IMR-90 (cell line): ENCODE measurements around the gene SBK2. TPM values are rescaled to one million over a fixed set of nuclear protein-coding genes. Genes with fewer than 3 reads are reported as not detected.
A peak's percentile ranks its signal among the peaks of the same experiment; 100 is the strongest.

Experiments used
- ATAC-seq: fragments of 200-7000 bp; cut with Tn5 transposase; 2 replicates; pipeline ENCODE4 v1.9.1; 2020; ENCODE audit warnings: low read depth, mild to moderate bottlenecking, moderate library complexity
- BruUV-seq: library from RNA; stranded (reverse); fragments of 400-500 nt; replicated peaks from 2 replicates; lab custom pipeline; 2021; lab: Mats Ljungman, UMichigan
- CTCF ChIA-PET: fragments of 300-600 bp; formaldehyde crosslinking; extraction: SDS; loops from one replicate; lab custom pipeline; 2021; ENCODE audit warnings: antibody characterized with exemption; lab: Yijun Ruan, JAX
- POLR2A ChIA-PET: fragments of 300-600 bp; sonication (Branson Sonifier 250); formaldehyde crosslinking; loops from one replicate; lab custom pipeline; 2022; ENCODE audit warnings: antibody characterized with exemption; ENCODE audit not compliant: unreplicated experiment; lab: Charles Lee
- DNase-seq: peaks from one replicate; pipeline ENCODE4 v3.0.0; 2013
- H2AFZ ChIP-seq: replicated peaks from 2 replicates; pipeline ENCODE3; 2013; ENCODE audit warnings: low read length, mild to moderate bottlenecking; ENCODE audit not compliant: poor library complexity
- H2AK5ac ChIP-seq: 2 replicates; pipeline ENCODE4 v1.6.1; 2013; ENCODE audit warnings: low read depth, low read length, inconsistent platforms
- H2AK9ac ChIP-seq: replicated peaks from 2 replicates; pipeline ENCODE3; 2013; ENCODE audit warnings: mild to moderate bottlenecking, low read depth, low read length, moderate library complexity; ENCODE audit not compliant: poor library complexity
- H2BK120ac ChIP-seq: 2 replicates; pipeline ENCODE4 v1.6.1; 2013; ENCODE audit warnings: low read depth, low read length, inconsistent platforms
- H2BK15ac ChIP-seq: 3 replicates; pipeline ENCODE4 v1.6.1; 2013; ENCODE audit warnings: low read depth, low read length, inconsistent platforms
- H2BK20ac ChIP-seq: 2 replicates; pipeline ENCODE4 v1.6.1; 2013; ENCODE audit warnings: low read depth, mild to moderate bottlenecking, inconsistent platforms, low read length, moderate library complexity
- H2BK5ac ChIP-seq: 2 replicates; pipeline ENCODE4 v1.6.1; 2013; ENCODE audit warnings: mild to moderate bottlenecking, low read depth, low read length, inconsistent platforms; ENCODE audit not compliant: poor library complexity, severe bottlenecking
- H3K14ac ChIP-seq: replicated peaks from 2 replicates; pipeline ENCODE4 v1.6.1; 2013; ENCODE audit warnings: low read depth, low read length, inconsistent platforms
- H3K18ac ChIP-seq: 2 replicates; pipeline ENCODE4 v1.6.1; 2013; ENCODE audit warnings: low read depth, low read length, control low read depth
- H3K23ac ChIP-seq: 2 replicates; pipeline ENCODE4 v1.6.1; 2013; ENCODE audit warnings: low read depth, low read length, inconsistent platforms
- H3K27ac ChIP-seq: 2 replicates; pipeline ENCODE4 v1.5.1; 2013; ENCODE audit warnings: mild to moderate bottlenecking, control low read depth, low read length; ENCODE audit not compliant: insufficient read depth
- H3K27me3 ChIP-seq: 2 replicates; pipeline ENCODE4 v1.6.1; 2013; ENCODE audit warnings: low read length; ENCODE audit not compliant: control insufficient read depth, insufficient read depth
- H3K36me3 ChIP-seq: 2 replicates; pipeline ENCODE4 v1.6.1; 2013; ENCODE audit warnings: low read length, mixed read lengths; ENCODE audit not compliant: control insufficient read depth, insufficient read depth
- H3K4ac ChIP-seq: 2 replicates; pipeline ENCODE4 v1.6.1; 2013; ENCODE audit warnings: low read depth, low read length, inconsistent platforms
- H3K4me1 ChIP-seq: 2 replicates; pipeline ENCODE4 v1.6.1; 2013; ENCODE audit warnings: low read length, mixed read lengths; ENCODE audit not compliant: control insufficient read depth, insufficient read depth
- H3K4me2 ChIP-seq: 2 replicates; pipeline ENCODE4 v1.6.1; 2013; ENCODE audit warnings: low read depth, mild to moderate bottlenecking, control low read depth, low read length, moderate library complexity
- H3K4me3 ChIP-seq: 2 replicates; pipeline ENCODE4 v1.5.1; 2013; ENCODE audit warnings: low read depth, mild to moderate bottlenecking, control low read depth, low read length, moderate library complexity; ENCODE audit not compliant: insufficient read depth
- H3K56ac ChIP-seq: 2 replicates; pipeline ENCODE4 v1.6.1; 2013; ENCODE audit warnings: low read length, inconsistent platforms; ENCODE audit not compliant: insufficient read depth; ENCODE audit errors: extremely low read depth
- H3K79me1 ChIP-seq, 2 experiments: 2 replicates each; pipeline ENCODE4 v1.6.1; 2013; ENCODE audit warnings: low read length in 2 of 2, inconsistent platforms in 1 of 2, low read depth in 1 of 2
- H3K9ac ChIP-seq: 2 replicates; pipeline ENCODE4 v1.6.1; 2013; ENCODE audit warnings: low read depth, low read length, control low read depth
- H3K9me1 ChIP-seq: 2 replicates; pipeline ENCODE4 v1.6.1; 2013; ENCODE audit warnings: low read length, inconsistent platforms; ENCODE audit not compliant: insufficient read depth
- H3K9me3 ChIP-seq: 2 replicates; pipeline ENCODE4 v1.6.1; 2013; ENCODE audit warnings: low read length; ENCODE audit not compliant: control insufficient read depth, insufficient read depth
- H4K20me1 ChIP-seq: 2 replicates; pipeline ENCODE4 v1.6.1; 2013; ENCODE audit warnings: low read length, inconsistent platforms; ENCODE audit not compliant: insufficient read depth
- H4K5ac ChIP-seq: 2 replicates; pipeline ENCODE4 v1.6.1; 2013; ENCODE audit warnings: mild to moderate bottlenecking, low read depth, low read length, control low read depth
- H4K8ac ChIP-seq, 2 experiments: 2 replicates each; pipeline ENCODE4 v1.6.1; 2013; ENCODE audit warnings: low read depth in 2 of 2, low read length in 2 of 2, control low read depth in 1 of 2, inconsistent platforms in 1 of 2
- H4K91ac ChIP-seq: 2 replicates; pipeline ENCODE4 v1.6.1; 2013; ENCODE audit warnings: low read depth, low read length, inconsistent platforms; ENCODE audit not compliant: insufficient read depth
- BHLHE40 ChIP-seq: fragments of 150-350 bp; IDR thresholded peaks from 2 replicates; pipeline ENCODE4 v1.6.1; 2016; ENCODE audit warnings: mild to moderate bottlenecking, low read depth, low read length
- FOS ChIP-seq: fragments of 150-350 bp; IDR thresholded peaks from 2 replicates; pipeline ENCODE4 v1.6.1; 2016; ENCODE audit warnings: low read depth, low read length
- RFX5 ChIP-seq: IDR thresholded peaks from 2 replicates; pipeline ENCODE4 v1.8.0; 2012; ENCODE audit warnings: low read depth, mild to moderate bottlenecking, low read length, moderate library complexity
- WGBS, 2 experiments: methylation state at CpG; one replicate each; pipeline versions ENCODE4 v1.1.5 to v1.1.7; 2013; ENCODE audit warnings: missing lambda C conversion rate in 2 of 2; ENCODE audit not compliant: insufficient read length in 1 of 2; ENCODE audit errors: extremely low coverage in 2 of 2; 5-methylcytosine and 5-hydroxymethylcytosine counted together
- dilution Hi-C: fragments of 300-500 bp; cut with HindIII; formaldehyde crosslinking; loops from one replicate; pipeline ENCODE4 v1.14.3; 2018; ENCODE audit warnings: low sequenced_read_pairs; ENCODE audit not compliant: unreplicated experiment
- in situ Hi-C: fragments of 300-500 bp; cut with MboI; formaldehyde crosslinking; loops from 3 replicates; pipeline ENCODE4 v1.14.3; 2019; ENCODE audit warnings: low sequenced_read_pairs, inconsistent platforms, mixed read lengths
- intact Hi-C: fragments of 100-400 bp; cut with micrococcal nuclease; formaldehyde crosslinking; loops from 2 replicates; pipeline ENCODE4 v1.10.0; 2022
- polyA plus RNA-seq, 3 experiments: library from polyadenylated mRNA; depleted of rRNA; stranded (reverse); fragments of >200 nt; gene quantifications; 2 replicates each; pipeline ENCODE4 v1.2.3, GENCODE V29; 2012; ENCODE audit warnings: low replicate concordance in 1 of 3
- total RNA-seq: library from RNA; depleted of rRNA; stranded (reverse); fragments of >200 nt; gene quantifications from 2 replicates; pipeline ENCODE4 v1.2.3, GENCODE V29; 2012

SBK2 gene
- total and polyA plus RNA-seq, 2 of the 4 experiments (the other 2 are of a cell fraction) = 0.48 TPM; not detected in 1

- H2AFZ ChIP-seq = peak overlapping the region; percentile 92
- in situ Hi-C loops = no loop called here
- peak; percentile 63 for ATAC-seq
- ChIA-PET CTCF (interaction anchor here (0.5 to 0.7 kb wide), 2 partner anchors 18 to 22 kb away, joined by 6 to 7 read pairs; no protein-coding TSS in a partner anchor), POLR2A (no interaction called here)
- H2BK120ac ChIP-seq = peak overlapping the region; percentile 96
- no peaks in the 10 kb centered on the region for H3K27me3 ChIP-seq
- H4K20me1 ChIP-seq = no peaks in the 10 kb centered on the region
- H3K9ac ChIP-seq = peak overlapping the region; percentile 45
- H3K9me1 ChIP-seq = peaks cover 15% of the 10 kb centered on the region
- intact Hi-C loops = no loop called here
- no peaks in the 10 kb centered on the region for H3K36me3 ChIP-seq
- H3K14ac ChIP-seq = peak overlapping the region; percentile 96
- H2AK5ac ChIP-seq = peak overlapping the region; percentile 96
- BruUV-seq = no TSS peak
- no peaks in the 10 kb centered on the region for H3K9me3 ChIP-seq
- peaks cover 34% of the 10 kb centered on the region for H3K4me1 ChIP-seq
- WGBS, 2 experiments = 0% methylated on average over 2 of the region's 36 CpGs; no CpG with 5 or more reads in 1 of the 2 experiments
- TF ChIP-seq FOS = peak; percentile 74
- TF ChIP-seq RFX5 = no peak
- TF ChIP-seq BHLHE40 = peak; percentile 58
- H2AK9ac ChIP-seq = peak overlapping the region; percentile 80
- H3K4me3 ChIP-seq = 0 out of 2 replicates have a peak overlapping the region, but pooled peaks have one; percentile 0
- H3K79me1 ChIP-seq = no peaks in the 10 kb centered on the region; a peak in 1 of 4 replicates
- H2BK20ac ChIP-seq = peak overlapping the region; percentile 89
- peak overlapping the region; percentile 90 for H3K4ac ChIP-seq
- H4K5ac ChIP-seq = peak overlapping the region; percentile 96
- peak overlapping the region; percentile 85; the same call in 2 of the 3 replicates for H2BK15ac ChIP-seq
- peak overlapping the region; percentile 80 for H3K4me2 ChIP-seq
- H3K18ac ChIP-seq = peak overlapping the region; percentile 97
- peak overlapping the region; percentile 94 for H3K23ac ChIP-seq
- peak overlapping the region; percentile 48 to 84 for H4K8ac ChIP-seq
- dilution Hi-C loops = no loop called here
- peak overlapping the region; percentile 97 for H4K91ac ChIP-seq
- DNase-seq = peak; percentile 93
- peak overlapping the region; percentile 86 for H3K56ac ChIP-seq
- H3K27ac ChIP-seq = peak overlapping the region; percentile 84
- peak overlapping the region; percentile 97 for H2BK5ac ChIP-seq
These were observed 12.8 kb upstream of the SBK2 start for GRCh38 chr19:55549500-55550320.
